GM21619 (cell line): ENCODE measurements around the gene TSPAN6.

Experiments
- ATAC-seq: cut with Tn5 transposase; IDR thresholded peaks from one replicate; pipeline ENCODE4 v1.9.1; 2021; ENCODE audit not compliant: unreplicated experiment

Gene TSPAN6

GRCh38 chrX:100636321-100636991 lies at the start of gene TSPAN6:
Gene TSPAN6, minus strand, starts transcription at chrX:100636806. Its CDS starts 112 bp downstream, at chrX:100636694.
- ATAC-seq: peak; percentile 96

- no peak for ATAC-seq
These were observed 49.3 kb upstream of the TSPAN6 start for GRCh38 chrX:100685997-100686305.

- ATAC-seq: peak; percentile 66
These were observed 48.8 kb upstream of the TSPAN6 start for GRCh38 chrX:100685284-100685996.

- no peak for ATAC-seq
These were observed 46.3 kb upstream of the TSPAN6 start for GRCh38 chrX:100682939-100683338.

- ATAC-seq: no peak
These were observed 45.0 kb upstream of the TSPAN6 start for GRCh38 chrX:100681599-100681998.

- no peak for ATAC-seq
These were observed 44.1 kb upstream of the TSPAN6 start for GRCh38 chrX:100680756-100681155.

- no peak for ATAC-seq
These were observed 41.1 kb upstream of the TSPAN6 start for GRCh38 chrX:100677611-100678181.

GRCh38 chrX:100674705-100675104 lies 38.1 kb upstream of the TSPAN6 start:
- no peak for ATAC-seq

GRCh38 chrX:100673397-100673953 lies 36.9 kb upstream of the TSPAN6 start:
- no peak for ATAC-seq

- ATAC-seq: no peak
These were observed 36.4 kb upstream of the TSPAN6 start for GRCh38 chrX:100672966-100673365.

GRCh38 chrX:100663642-100664041 lies 27.0 kb upstream of the TSPAN6 start:
- ATAC-seq: no peak

- ATAC-seq: no peak
These were observed 26.2 kb upstream of the TSPAN6 start for GRCh38 chrX:100662796-100663195.

- ATAC-seq: no peak
These were observed 25.6 kb upstream of the TSPAN6 start for GRCh38 chrX:100662170-100662569.

- no peak for ATAC-seq
These were observed 23.0 kb upstream of the TSPAN6 start for GRCh38 chrX:100659431-100660137.

- ATAC-seq: no peak
These were observed 22.4 kb upstream of the TSPAN6 start for GRCh38 chrX:100658941-100659381.

- no peak for ATAC-seq
These were observed 17.7 kb upstream of the TSPAN6 start for GRCh38 chrX:100654261-100654660.

GRCh38 chrX:100652266-100652665 lies 15.7 kb upstream of the TSPAN6 start:
- ATAC-seq: no peak

GRCh38 chrX:100650841-100651240 lies 14.2 kb upstream of the TSPAN6 start:
- ATAC-seq: no peak

GRCh38 chrX:100649550-100650356 lies 13.1 kb upstream of the TSPAN6 start:
- ATAC-seq: no peak
